H9 (cell line): ENCODE data around the gene POC1B. TPM values are rescaled to one million over a fixed set of nuclear protein-coding genes. Genes with fewer than 3 reads are reported as not detected.

Source experiments
- DNase-seq: peaks from one replicate; pipeline ENCODE4 v3.0.0-alpha.2; 2017
- H2AFZ ChIP-seq: one replicate; pipeline ENCODE4 v1.6.1; 2013; ENCODE audit warnings: mild to moderate bottlenecking, low read length, control low read depth, moderate library complexity
- H2AK5ac ChIP-seq: 2 replicates; pipeline ENCODE4 v1.6.1; 2013; ENCODE audit warnings: low read length, control low read depth, mixed read lengths; ENCODE audit not compliant: insufficient read length
- H2BK120ac ChIP-seq: one replicate; pipeline ENCODE4 v1.6.1; 2013; ENCODE audit warnings: low read depth, mild to moderate bottlenecking, low read length, control low read depth, inconsistent platforms; ENCODE audit not compliant: poor library complexity, severe bottlenecking
- H2BK12ac ChIP-seq: 2 replicates; pipeline ENCODE4 v1.6.1; 2013; ENCODE audit warnings: low read length, control low read depth, mixed read lengths, low read depth; ENCODE audit not compliant: insufficient read length
- H2BK15ac ChIP-seq: 2 replicates; pipeline ENCODE4 v1.6.1; 2013; ENCODE audit warnings: low read depth, low read length, control low read depth
- H2BK20ac ChIP-seq: one replicate; pipeline ENCODE4 v1.6.1; 2013; ENCODE audit warnings: low read depth, mild to moderate bottlenecking, low read length, control low read depth, inconsistent platforms; ENCODE audit not compliant: poor library complexity, severe bottlenecking
- H2BK5ac ChIP-seq: 2 replicates; pipeline ENCODE4 v1.6.1; 2013; ENCODE audit warnings: low read length, control low read depth, mixed read lengths; ENCODE audit not compliant: insufficient read length
- H3K14ac ChIP-seq: 2 replicates; pipeline ENCODE4 v1.6.1; 2013; ENCODE audit warnings: low read length, control low read depth; ENCODE audit not compliant: insufficient read depth
- H3K18ac ChIP-seq: 2 replicates; pipeline ENCODE4 v1.6.1; 2013; ENCODE audit warnings: low read depth, mild to moderate bottlenecking, mixed read lengths, low read length, control low read depth; ENCODE audit not compliant: insufficient read length
- H3K23ac ChIP-seq: 2 replicates; pipeline ENCODE4 v1.6.1; 2013; ENCODE audit warnings: low read length, control low read depth, mixed read lengths, low read depth; ENCODE audit not compliant: insufficient read length
- H3K23me2 ChIP-seq: 2 replicates; pipeline ENCODE4 v1.6.1; 2013; ENCODE audit warnings: low read depth, mild to moderate bottlenecking, mixed read lengths, low read length, control low read depth; ENCODE audit not compliant: insufficient read length, poor library complexity, severe bottlenecking
- H3K27ac ChIP-seq: 2 replicates; pipeline ENCODE4 v1.5.1; 2013; ENCODE audit warnings: low read length, control low read depth, mixed read lengths, low read depth; ENCODE audit not compliant: insufficient read length
- H3K27me3 ChIP-seq: 2 replicates; pipeline ENCODE4 v1.6.1; 2013; ENCODE audit warnings: low read length, control low read depth, inconsistent platforms; ENCODE audit not compliant: insufficient read depth
- H3K4ac ChIP-seq: 2 replicates; pipeline ENCODE4 v1.6.1; 2013; ENCODE audit warnings: low read depth, mild to moderate bottlenecking, control low read depth, inconsistent platforms, low read length, moderate library complexity
- H3K4me1 ChIP-seq: 2 replicates; pipeline ENCODE4 v1.6.1; 2013; ENCODE audit warnings: low read length, control low read depth, inconsistent platforms; ENCODE audit not compliant: insufficient read depth
- H3K4me2 ChIP-seq: 2 replicates; pipeline ENCODE4 v1.6.1; 2013; ENCODE audit warnings: low read length, control low read depth, mixed read lengths; ENCODE audit not compliant: insufficient read length, insufficient read depth
- H3K56ac ChIP-seq: 2 replicates; pipeline ENCODE4 v1.6.1; 2013; ENCODE audit warnings: low read depth, mild to moderate bottlenecking, mixed read lengths, low read length, control low read depth; ENCODE audit not compliant: insufficient read length
- H3K79me1 ChIP-seq: 2 replicates; pipeline ENCODE4 v1.6.1; 2013; ENCODE audit warnings: low read depth, mild to moderate bottlenecking, moderate library complexity, low read length, control low read depth, inconsistent platforms; ENCODE audit not compliant: insufficient read depth, poor library complexity, severe bottlenecking
- H3K79me2 ChIP-seq: 2 replicates; pipeline ENCODE4 v1.6.1; 2013; ENCODE audit warnings: low read length, control low read depth, inconsistent platforms; ENCODE audit not compliant: insufficient read depth
- H3K9ac ChIP-seq: 2 replicates; pipeline ENCODE4 v1.6.1; 2013; ENCODE audit warnings: low read length, control low read depth, mixed read lengths; ENCODE audit not compliant: insufficient read length; ENCODE audit errors: extremely low read depth
- H3K9me3 ChIP-seq: one replicate; pipeline ENCODE4 v1.6.1; 2013; ENCODE audit warnings: low read depth, low read length, inconsistent platforms; ENCODE audit not compliant: control insufficient read depth
- H3T11ph ChIP-seq: one replicate; pipeline ENCODE4 v1.6.1; 2013; ENCODE audit warnings: mild to moderate bottlenecking, low read length, control low read depth, inconsistent platforms
- H4K20me1 ChIP-seq: one replicate; pipeline ENCODE4 v1.6.1; 2013; ENCODE audit not compliant: control insufficient read depth, insufficient read length, insufficient read depth
- H4K5ac ChIP-seq: 2 replicates; pipeline ENCODE4 v1.6.1; 2013; ENCODE audit warnings: low read depth, mild to moderate bottlenecking, mixed read lengths, low read length, control low read depth; ENCODE audit not compliant: insufficient read length
- H4K8ac ChIP-seq: replicated peaks from 2 replicates; pipeline ENCODE4 v1.6.1; 2013; ENCODE audit warnings: low read length, control low read depth, mixed read lengths, low read depth; ENCODE audit not compliant: insufficient read length
- H4K91ac ChIP-seq: 2 replicates; pipeline ENCODE4 v1.6.1; 2013; ENCODE audit warnings: low read depth, mild to moderate bottlenecking, moderate library complexity, mixed read lengths, low read length, control low read depth; ENCODE audit not compliant: insufficient read length
- H3K27ac Mint-ChIP-seq, 3 experiments: 2 replicates in 2 of 3; 3 replicates in 1 of 3; pipeline ENCODE4 v1.8.0; 2020 to 2021; ENCODE audit warnings: mixed read lengths in 3 of 3, mild to moderate bottlenecking in 1 of 3, moderate library complexity in 1 of 3
- H3K27me3 Mint-ChIP-seq: 2 replicates; pipeline ENCODE4 v1.8.0; 2021; ENCODE audit warnings: low read depth, mild to moderate bottlenecking, moderate library complexity, mixed read lengths
- H3K36me3 Mint-ChIP-seq, 3 experiments: 2 replicates in 2 of 3; 3 replicates in 1 of 3; pipeline ENCODE4 v1.8.0; 2020 to 2021; ENCODE audit warnings: low read depth in 3 of 3, mixed read lengths in 3 of 3; ENCODE audit not compliant: insufficient read depth in 1 of 3
- H3K4me1 Mint-ChIP-seq, 2 experiments: 2 replicates each; pipeline ENCODE4 v1.8.0; 2020; ENCODE audit warnings: mixed read lengths in 2 of 2
- H3K4me3 Mint-ChIP-seq, 2 experiments: 2 replicates in 1 of 2; 3 replicates in 1 of 2; pipeline ENCODE4 v1.8.0; 2020 to 2021; ENCODE audit warnings: mild to moderate bottlenecking in 2 of 2, mixed read lengths in 2 of 2, moderate library complexity in 1 of 2
- H3K9me3 Mint-ChIP-seq, 2 experiments: 2 replicates in 1 of 2; 3 replicates in 1 of 2; pipeline ENCODE4 v1.8.0; 2020; ENCODE audit warnings: mild to moderate bottlenecking in 2 of 2, mixed read lengths in 2 of 2, moderate library complexity in 1 of 2
- WGBS: extraction: QIAGEN DNeasy Blood & Tissue Kit; methylation state at CpG from one replicate; pipeline ENCODE4 v1.1.7; 2013; ENCODE audit warnings: missing lambda C conversion rate, low lambda C conversion rate, mixed read lengths; ENCODE audit not compliant: insufficient read length; ENCODE audit errors: extremely low coverage; 5-methylcytosine and 5-hydroxymethylcytosine counted together
- total RNA-seq: library from RNA; stranded (reverse); gene quantifications from 2 replicates; pipeline ENCODE4 v1.2.1, GENCODE V29; 2021
- TF ChIP-seq, protein P1 (sequence below): fragments of 200-600 bp; sonication (generic); conservative IDR thresholded peaks from 3 replicates; pipeline ENCODE4 v1.8.0; 2021; ENCODE audit warnings: antibody characterized with exemption, mild to moderate bottlenecking

POC1B gene
- total RNA-seq, 1 experiment from 2014 or later = 12.5 TPM

DNA sequence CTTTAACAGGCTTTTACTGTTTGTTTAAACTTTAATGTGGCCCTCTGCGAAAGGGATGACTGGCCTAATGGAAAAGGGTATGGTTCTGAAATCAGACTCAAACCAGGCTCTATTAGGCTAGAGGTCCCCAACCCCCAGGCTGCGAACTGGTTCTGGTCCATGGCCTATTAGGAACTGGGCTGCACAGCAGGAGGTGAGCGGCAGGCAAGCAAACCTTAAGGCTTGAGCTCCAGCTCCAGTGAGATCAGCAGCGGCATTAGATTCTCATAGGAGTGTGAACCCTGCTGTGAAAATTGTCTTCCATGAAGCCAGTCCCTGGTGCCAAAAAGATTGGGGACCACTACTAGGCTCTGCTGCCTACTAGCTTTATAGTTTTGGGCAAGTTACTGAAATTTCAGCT is 12.3 kb downstream of the POC1B start:
- Histone ChIP-seq H3K23ac (no peak overlapping the region), H3K79me1 (peaks cover 2% of the 10 kb centered on the region), H3K9ac (no peak overlapping the region), H2AK5ac (no peak overlapping the region), H3K27me3 (no peaks in the 10 kb centered on the region), H4K91ac (no peak overlapping the region), H4K8ac (no peak overlapping the region), H2BK5ac (no peak overlapping the region), H3K4me1 (no peaks in the 10 kb centered on the region; the same call in 1 of the 2 replicates), H3K18ac (no peak overlapping the region), H2BK12ac (no peak overlapping the region), H3K79me2 (no peaks in the 10 kb centered on the region), H3K9me3 (no peaks in the 10 kb centered on the region), H3K27ac (no peak overlapping the region), H3K4me2 (no peak overlapping the region), H2BK15ac (no peak overlapping the region), H3K4ac (no peak overlapping the region), H3K56ac (no peak overlapping the region), H3T11ph (no peak overlapping the region), H4K20me1 (no peaks in the 10 kb centered on the region), H2BK20ac (no peak overlapping the region), H2AFZ (no peak overlapping the region), H3K14ac (no peak overlapping the region; the same call in 1 of the 2 replicates), H4K5ac (no peak overlapping the region), H3K23me2 (no peaks in the 10 kb centered on the region), H2BK120ac (no peak overlapping the region)
- Mint-ChIP-seq H3K9me3 (no peaks in the 10 kb centered on the region), H3K4me3 (no peak overlapping the region), H3K27ac (no peak overlapping the region; a peak in 1 of 7 replicates), H3K4me1 (peaks cover 5 to 9% of the 10 kb centered on the region in 2 experiments), H3K27me3 (no peaks in the 10 kb centered on the region), H3K36me3 (no peaks in the 10 kb centered on the region)
- TF ChIP-seq, protein P1, sequence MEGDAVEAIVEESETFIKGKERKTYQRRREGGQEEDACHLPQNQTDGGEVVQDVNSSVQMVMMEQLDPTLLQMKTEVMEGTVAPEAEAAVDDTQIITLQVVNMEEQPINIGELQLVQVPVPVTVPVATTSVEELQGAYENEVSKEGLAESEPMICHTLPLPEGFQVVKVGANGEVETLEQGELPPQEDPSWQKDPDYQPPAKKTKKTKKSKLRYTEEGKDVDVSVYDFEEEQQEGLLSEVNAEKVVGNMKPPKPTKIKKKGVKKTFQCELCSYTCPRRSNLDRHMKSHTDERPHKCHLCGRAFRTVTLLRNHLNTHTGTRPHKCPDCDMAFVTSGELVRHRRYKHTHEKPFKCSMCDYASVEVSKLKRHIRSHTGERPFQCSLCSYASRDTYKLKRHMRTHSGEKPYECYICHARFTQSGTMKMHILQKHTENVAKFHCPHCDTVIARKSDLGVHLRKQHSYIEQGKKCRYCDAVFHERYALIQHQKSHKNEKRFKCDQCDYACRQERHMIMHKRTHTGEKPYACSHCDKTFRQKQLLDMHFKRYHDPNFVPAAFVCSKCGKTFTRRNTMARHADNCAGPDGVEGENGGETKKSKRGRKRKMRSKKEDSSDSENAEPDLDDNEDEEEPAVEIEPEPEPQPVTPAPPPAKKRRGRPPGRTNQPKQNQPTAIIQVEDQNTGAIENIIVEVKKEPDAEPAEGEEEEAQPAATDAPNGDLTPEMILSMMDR = no peak
- no CpG with 5 or more reads among the region's 4 CpGs for WGBS
- no peak for DNase-seq
